Prostate gland (tissue), 2 donors: Measurements from ENCODE around the gene SH3PXD2B.

ENCODE experiments used
- CTCF ChIP-seq, 4 experiments: fragments of 200-600 bp in 2 of 4; fragments of 450-650 bp in 2 of 4; sonication (generic) in 2 of 4; IDR thresholded peaks; 1 replicate in 3 of 4; 2 replicates in 1 of 4; pipeline ENCODE4 v1.5.1; 2016 to 2019; ENCODE audit warnings: antibody characterized with exemption in 4 of 4, mild to moderate bottlenecking in 2 of 4, moderate library complexity in 2 of 4
- POLR2A ChIP-seq: fragments of 450-650 bp; IDR thresholded peaks from one replicate; pipeline ENCODE4 v1.6.1; 2016; ENCODE audit warnings: antibody characterized with exemption, mild to moderate bottlenecking

GRCh38 chr5:172441262-172441751 is 13.0 kb downstream of the SH3PXD2B start:
- no peak for TF ChIP-seq CTCF (IDR thresholded peaks at IDR 0.05)
- no peak for TF ChIP-seq POLR2A
